ENCODE measurements around the gene FLT1.
A peak's percentile ranks its signal among the peaks of the same experiment; 100 is the strongest.

Gene FLT1

DNA sequence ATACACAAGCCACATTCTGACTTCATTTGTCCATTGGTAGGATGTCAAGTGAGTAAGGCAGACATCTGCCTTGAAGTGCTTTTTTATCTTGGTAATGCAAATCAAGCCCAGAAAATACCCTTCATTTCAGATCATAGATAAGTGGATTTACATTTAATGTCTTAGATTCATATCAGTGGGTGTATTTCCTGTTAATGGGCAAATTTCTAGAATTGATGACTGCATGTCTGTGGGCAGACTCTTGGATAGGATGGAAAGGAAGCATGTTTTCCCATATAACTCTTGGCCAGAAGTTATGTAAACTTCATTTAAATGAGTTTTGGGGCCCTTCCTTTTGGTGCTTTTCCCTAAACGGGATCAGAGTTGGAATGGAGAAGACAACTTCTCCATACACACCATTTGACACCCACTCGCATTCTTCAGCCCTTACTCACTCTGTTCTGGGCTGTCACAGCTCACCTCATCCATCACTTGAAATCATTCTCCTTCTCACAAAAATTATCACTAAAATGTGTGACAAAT is 154.6 kb downstream of the FLT1 start:
- DNase-seq = no peak

DNA sequence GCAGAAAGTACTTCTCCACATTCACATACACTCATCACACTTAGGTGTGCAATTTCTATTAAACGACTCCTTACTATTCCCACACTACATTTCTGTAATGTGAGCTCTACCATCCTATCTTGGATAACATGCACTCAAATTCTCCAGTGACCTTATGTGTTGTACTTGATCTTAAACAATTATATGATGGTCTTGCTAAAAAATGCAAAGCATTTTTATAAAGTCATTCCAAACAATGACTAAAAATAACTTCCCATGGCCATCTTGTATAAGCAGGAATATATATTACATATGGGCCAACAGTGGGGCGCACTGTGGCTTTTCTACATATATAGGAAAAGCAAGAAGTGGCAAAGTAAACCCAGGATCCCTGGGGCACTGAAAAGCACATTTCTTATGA is 155.5 kb downstream of the FLT1 start:
- no peak for DNase-seq

DNA sequence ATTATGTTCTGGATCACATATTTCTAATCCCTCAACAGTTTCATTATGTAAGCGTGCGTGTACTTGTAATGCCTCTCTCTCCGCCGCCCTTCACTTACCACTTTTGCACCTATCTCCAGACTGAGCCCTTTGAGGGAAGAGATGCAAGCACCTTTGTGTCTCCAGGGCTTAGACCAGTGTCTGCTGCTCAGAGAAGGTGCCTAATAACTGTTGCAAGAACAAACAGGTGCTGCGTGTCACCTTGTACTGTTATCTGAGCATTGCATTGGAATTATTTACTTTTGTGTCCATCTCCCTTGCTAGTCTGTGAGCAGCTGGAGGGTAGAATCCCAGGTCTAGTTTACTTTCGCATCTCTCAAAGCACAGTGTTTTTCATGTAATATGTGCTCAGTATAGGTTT is 156.2 kb downstream of the FLT1 start:
- DNase-seq = peak in 1 of 2 experiments; percentile 60

DNA sequence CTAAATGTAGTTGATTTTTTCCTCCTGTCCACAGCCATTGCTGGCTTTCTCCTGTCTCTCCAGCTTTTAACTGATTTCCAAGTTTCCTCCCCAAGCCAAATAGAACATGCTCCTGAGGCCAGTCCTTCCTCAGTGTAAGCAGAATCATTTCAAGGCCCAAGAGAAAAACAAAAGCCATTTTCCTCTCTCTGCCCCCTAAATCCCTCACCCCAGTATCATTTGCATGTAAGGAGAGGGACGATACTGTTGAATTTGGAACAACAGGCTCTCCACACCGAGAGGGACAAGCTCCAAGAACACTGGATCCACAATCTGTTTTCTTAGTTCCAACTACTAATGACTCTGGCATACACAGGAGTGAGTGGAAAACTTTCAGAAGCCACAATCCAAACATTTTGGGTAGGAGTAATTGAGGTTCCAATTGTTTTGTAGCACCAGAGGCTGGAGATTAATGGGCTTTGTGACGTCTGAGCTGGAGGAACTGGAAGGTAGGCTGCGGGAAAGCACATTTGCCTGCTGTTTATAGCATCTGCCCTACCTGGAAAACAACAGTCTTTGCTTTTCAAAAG is 156.8 kb downstream of the FLT1 start:
- peak; percentile 63 to 85 for DNase-seq

DNA sequence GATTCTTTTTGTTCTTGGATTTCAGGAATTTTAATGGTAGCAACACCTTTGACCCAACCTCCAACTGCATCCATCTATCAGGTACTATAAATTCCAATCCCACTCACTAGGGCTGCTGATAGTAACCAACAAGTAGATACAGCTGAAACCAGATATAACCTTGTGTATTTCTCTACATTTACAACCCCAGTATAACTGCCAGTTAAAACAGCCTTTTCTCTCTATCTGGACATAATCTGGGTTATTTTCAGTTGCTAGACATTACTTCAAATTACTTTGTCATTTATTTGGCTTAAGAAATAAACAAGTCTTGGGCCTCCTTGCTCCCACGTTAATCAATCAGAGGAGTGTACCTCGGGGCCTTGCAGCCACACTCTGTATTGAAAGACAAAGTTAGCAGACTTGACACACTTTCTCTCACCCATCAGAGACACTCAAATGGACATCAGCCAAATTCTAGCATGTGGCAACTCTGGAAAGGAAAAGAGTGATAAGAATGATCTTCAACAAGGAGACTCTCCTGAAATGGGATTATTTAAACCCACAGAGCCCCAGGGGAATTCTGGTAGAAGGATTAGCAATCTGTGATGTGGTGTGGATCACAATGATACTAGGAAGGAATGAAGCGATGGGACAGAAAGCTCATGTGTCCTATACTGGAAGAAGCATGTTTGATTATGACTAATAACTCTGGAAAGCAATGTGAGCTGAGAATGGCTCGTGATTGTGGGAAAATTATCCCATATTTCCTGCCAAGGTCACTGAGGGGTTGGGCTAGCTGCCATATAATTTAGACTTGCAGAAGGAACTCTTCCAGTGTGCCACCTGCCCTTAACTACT is 157.5 kb downstream of the FLT1 start:
- DNase-seq = no peak

DNA sequence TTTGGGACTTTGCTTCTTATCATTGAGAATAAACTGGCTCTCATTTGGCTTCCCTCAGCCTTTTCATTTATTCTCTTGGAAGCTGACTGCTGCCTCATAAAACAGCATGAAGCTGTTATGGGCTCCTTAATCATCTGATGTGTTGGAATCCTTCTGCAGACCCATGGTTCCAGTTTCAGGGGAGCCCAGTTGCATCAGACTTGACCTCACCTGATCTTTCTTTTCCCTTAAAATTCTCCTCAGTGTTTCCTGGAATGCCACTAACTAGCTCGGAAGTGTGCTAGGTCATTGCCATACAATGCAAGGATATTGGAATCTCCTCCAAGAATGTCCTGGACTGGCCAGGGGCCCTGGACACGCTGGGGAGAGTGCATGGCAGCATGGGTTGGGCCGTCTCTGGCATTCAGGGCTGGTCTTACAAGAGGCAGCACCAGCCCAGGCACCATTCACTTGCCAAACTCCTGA is 158.7 kb downstream of the FLT1 start:
- no peak for DNase-seq

DNA sequence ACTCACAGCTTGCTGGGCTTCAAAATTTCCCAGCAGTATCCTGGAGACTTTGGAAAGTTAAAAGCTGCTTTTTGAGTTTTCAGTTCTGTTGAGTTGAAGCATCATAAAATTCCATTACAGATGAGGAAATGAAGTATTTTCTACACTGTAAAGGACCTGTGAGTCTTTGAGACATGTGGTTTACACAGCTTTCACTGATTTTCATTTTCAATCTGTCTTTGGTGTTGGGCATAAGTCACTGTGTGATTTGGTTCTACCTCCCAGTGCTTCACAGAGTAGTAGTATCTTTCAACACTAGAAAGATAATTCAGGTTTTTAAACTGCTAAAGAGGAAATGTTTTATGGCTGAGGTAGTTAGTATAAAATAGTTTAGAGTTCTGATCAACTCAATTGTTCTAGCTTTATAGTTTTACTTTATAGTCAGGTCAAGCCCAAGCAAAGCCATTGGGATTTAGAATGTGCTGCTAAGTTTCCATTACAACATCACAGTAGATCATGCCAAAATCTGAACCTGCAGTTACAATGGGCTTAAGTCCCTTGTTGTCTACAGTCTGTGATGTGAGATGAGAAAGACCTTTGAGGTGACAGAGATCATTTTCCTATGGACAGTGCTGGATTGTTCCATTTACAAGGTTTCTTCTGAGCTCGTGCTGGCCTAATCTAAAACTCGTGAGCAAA is 161.6 kb downstream of the FLT1 start:
- DNase-seq = no peak

DNA sequence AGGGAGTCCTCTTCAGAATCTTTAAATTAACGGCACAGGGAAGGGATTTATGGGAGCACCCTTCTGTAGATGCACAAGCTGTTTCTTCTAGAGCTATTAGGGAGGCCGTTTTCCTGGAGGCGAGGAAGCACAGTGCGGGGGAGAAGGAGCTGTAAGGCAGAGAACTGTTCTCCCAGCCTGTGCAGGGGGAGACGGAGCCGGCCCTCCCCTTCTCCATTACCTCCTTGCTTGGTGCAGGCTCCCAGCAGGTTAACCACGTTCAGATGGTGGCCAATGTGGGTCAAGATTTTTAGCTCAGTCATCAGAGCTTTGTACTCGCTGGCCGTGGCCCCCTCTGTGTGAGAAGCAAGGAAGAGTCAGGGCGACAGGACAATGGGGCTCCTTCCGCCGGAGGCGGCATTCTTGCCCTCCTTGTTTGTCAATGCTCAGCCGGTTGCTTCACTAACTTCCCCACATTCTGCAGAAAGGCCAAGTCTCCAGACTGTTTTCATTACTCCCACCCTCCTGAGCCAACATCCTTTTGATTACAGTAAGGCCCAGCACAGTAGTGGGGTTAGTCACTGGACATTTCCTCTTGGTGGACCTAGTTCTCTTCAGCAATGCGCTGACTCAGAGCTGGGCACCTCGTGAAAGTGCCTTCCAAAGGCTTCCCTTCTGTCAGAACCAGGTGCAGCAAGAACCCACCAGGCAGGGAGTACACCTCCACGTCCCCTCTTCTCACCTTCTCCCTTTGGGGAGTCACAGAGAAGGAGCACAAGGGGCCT is 165.4 kb downstream of the FLT1 start:
- DNase-seq = no peak

DNA sequence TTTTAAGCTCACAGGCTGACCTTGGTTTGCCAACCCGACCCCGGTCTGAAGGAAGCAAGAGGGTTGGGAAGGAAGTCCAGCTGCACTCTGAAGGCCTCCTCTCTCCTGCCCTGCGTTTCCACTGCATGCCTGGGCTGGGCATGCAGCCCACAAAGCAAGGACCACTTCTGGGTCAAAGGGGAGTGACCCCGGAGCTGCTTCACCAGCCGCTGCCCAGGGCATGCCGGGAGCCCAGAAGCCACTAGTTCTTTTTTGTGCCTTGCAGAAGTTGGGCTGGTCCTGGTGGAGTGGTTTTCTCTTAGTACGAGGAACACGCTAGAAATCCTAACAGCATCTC is 166.7 kb downstream of the FLT1 start:
- DNase-seq = no peak

DNA sequence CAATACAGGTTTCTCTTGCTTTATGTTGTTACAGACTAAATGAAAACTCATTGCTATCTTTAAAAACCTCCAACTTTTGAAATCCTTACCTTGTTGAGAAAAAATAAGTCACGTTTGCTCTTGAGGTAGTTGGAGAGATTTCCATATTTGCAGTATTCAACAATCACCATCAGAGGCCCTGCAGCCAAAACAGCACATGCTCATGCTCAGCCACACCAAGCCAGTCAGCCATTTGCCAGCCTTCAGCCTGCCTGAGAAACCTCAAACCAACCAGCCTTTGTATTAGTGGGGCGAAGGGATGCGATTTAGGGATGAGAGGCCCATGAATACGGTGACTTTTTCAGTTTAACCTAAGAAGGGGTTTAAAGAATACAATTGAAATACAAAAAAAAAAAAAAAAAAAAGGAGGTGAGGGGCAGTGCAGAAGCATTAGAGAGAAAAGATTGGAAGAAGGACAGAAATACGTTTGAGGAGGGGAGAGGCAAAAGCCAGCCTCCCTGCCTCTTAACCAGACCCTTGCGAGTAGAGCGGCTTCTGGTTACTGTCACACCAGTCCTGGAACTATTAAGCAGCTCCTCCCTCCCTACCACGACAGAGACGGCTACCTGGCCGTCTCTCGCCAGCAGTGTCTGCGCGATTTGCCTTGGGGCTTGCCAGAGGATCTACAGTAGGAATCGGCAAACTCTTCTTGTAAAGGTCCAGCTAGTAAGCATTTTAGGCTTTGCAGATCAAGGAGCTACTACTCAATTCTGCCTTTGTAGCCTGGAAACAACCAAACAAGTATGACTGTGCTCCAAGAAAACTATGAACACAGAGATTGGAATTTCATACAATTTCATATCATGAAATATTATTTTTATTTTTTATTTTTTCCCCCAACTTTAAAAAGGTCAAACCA is 167.3 kb downstream of the FLT1 start:
- no peak for DNase-seq

DNA sequence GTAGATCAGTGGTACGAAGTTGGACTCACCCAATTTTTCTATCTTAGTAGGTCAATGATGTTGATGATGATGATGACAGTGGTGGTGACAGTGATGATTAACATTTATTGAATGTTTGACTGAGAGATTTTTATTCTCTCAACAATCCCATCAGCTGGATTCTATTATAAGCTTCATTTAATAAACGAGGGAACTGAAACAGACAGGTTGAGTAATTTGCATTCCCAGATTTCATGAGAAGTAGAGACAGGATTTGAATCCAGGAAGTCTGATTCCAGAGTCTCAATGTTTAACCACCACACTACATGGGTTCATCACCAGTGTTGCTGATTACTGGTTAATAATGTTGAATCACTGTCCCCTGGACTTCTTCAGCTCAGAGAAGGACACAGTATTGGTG is 168.9 kb downstream of the FLT1 start:
- DNase-seq = no peak

DNA sequence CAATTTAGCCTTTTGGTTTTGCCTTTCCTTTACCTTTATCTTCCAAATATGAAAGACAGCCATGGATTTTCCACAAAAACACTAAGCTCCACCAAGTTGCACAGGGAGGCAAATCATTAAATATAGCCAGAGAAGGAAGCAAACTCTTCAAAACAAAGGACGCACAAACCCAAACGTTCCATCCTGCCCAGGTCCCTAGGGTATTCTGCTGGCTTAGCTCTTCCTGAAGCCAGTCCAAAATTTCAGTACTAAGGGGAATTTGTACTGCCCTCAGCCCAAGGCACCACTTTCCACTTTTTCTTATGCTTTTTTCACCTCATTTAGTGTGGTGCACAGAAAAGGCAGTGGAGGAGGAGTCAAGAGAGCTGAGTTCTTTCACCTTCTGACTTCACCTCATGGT is 169.9 kb downstream of the FLT1 start:
- no peak for DNase-seq

DNA sequence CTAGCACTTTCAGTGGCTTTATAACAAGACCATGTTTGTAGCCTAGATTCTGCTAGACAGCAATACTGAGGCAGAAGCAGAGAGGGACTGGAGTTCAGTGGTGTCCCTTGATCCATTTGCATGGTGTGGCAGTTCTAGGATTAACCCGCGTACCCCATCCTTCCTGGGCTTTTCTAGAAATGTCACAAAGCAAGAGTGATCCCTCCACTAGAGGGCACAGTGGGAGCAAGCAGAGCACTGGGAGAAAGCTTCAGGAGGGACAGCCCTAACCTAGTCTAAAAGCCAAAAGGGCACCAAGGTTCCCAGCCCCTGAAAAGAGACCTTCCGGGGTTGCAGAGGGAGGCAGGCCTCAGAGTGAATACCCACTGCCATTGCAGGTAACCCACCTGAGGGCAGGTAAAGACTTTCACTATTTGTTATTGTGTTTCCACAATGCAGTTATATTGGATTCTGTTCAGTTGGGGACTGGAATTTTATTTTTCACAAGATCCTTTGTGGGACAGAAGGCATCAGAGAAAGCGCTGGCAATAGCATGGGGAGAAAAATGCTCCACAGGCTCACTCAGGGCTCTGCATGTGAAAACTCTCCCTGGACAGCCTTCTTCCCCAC is 170.6 kb downstream of the FLT1 start:
- DNase-seq = peak; percentile 85 to 93

DNA sequence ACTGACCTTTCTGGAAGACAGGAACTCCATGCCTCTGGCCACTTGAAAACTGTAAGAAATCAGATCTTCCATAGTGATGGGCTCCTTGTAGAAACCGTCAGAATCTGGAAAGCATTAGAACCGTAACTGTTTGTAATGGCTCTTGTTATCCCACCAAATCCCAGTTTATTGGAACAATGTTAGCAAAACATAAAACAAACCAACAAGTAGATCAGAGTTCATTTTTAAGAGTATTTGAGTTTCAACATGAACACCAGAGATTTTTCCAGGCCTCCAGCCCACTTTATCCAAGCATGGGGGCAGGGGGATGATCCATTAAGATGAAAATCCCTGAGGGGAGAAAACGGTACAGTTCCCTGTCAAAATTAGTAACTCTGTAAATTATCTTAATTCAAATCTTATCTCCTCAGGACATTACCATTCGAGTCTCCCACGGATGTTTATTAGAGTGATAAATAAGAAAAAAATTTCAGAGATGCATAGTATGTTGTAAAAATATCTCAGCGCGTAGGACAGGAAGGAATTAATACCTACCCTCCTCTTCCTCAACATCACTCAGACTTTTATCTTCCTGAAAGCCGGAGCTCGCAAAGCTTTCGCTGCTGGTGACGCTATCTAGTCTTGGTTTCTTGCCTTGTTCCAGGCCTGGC is 172.5 kb downstream of the FLT1 start:
- no peak for DNase-seq

DNA sequence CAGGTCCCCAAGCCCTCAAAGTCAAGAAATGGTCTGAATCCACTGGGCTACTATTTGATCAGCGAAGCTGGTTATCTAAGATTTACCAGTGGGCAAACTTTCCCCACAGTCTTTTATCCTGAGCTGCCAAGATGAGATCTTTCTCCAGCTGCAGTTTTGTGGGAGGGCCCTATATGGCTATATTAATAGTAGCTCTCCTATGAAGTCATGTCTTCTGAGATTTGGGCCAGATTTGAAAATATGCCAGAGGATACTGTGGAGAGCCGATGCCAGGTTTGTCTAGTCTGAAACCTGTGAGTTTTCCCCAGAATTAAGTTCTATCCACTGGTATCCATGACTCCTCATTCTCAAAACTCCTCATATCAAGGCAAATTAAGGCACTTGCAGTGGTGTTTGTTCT is 173.2 kb downstream of the FLT1 start:
- no peak for DNase-seq

DNA sequence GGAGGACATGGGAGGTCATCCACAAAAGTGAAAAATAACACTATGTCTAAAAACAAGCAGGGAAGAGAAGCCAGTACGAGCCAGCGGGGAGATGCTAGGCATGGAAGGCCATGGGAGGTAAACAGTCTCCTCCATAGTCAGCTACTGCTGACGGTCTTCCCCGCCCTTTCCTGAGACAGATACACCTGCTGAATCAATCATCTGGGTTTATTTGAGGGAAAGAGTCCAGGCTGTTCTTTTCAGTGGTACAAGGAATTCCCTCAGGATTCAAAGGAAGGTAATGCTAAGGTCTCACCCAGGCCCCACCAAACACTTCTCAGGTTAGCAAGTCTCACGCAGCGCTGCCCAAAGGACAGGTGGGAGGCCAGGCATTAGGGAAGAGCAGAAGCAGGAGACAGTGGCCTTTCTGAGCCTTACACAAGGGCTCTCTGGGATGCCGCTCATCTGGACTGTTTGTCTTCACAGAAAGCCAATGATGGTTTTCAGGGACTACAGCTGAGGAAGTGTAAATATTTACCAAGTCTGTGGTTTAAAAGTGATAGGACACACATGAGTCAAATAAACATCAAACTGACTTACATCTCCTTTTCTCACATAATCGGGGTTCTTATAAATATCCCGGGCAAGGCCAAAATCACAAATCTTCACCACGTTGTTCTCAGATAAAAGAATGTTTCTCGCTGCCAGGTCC is 173.9 kb downstream of the FLT1 start:
- peak; percentile 36 to 50 for DNase-seq

DNA sequence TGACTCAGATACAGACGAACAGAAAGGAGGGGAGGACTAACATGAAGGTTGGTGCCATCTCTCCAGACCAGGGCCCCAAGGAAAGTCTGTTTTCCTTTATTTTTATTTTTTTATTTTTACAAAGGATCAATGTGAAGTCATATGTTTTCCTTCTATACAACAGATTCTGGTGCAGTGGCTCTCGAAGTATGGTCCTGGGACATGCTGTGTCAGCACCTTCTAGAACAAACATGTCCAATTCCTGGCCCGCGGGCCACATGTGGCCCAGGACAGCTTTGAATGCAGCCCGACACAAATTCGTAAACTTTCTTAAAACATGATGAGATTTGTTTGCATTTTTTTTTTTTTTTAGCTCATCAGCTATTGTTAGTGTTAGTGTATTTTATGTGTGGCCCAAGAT is 174.7 kb downstream of the FLT1 start:
- no peak for DNase-seq

DNA sequence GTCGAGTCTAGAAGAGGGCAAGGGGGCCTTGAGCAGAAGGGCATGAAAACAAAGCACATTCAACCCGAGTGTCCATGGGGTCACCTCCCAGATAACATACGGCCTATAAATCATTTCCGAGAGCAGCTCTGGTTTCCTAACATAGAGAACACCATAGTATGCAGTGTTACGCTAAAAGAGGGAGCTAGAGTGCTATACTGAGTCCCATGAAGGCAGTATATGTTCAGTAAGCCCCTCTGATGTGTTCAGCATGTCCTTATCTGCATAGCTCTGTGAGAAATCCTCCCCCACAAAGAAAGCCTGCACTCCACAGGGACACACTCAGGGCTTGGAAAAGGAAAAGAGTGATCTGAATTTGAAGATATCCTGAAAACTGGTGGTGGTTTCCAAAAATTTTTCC is 175.4 kb downstream of the FLT1 start:
- no peak for DNase-seq

DNA sequence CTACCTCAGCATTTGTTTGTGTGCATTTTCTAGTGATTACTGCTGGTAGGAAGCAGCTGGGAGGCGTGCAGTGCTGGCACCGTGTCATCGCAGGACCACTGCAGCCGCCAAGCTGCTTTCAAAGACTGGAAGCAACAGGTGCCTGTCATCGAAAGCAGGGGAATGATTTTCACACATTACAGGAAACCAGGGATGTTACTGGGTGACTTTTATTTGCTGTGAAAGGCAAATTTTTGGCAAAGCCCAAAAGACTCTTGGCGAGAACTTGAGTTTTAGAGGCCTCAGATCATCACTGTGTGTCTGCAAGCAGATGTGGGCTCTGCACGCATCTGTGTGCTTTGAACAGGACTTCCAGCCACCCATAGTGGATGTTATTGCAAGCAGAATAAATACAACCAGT is 176.4 kb downstream of the FLT1 start:
- no peak for DNase-seq

DNA sequence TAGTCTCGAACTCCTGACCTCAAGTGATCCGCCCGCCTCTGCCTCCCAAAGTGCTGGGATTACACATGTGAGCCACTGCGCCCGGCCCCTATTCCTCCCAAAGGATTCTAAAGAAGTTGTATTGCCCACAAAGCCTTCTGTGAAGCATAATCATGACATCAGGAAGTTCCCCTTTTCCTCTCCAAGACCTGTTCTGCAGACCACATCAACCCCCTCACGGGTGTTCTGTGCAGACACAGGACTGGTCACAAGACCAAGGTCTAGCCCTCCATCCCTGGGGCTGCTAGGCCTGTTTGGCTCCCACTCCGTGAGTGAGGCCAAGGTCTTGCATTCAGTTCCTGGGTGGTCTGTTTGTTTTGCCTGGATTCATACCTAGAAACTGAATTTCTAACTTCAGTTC is 178.1 kb downstream of the FLT1 start:
- DNase-seq = no peak

DNA sequence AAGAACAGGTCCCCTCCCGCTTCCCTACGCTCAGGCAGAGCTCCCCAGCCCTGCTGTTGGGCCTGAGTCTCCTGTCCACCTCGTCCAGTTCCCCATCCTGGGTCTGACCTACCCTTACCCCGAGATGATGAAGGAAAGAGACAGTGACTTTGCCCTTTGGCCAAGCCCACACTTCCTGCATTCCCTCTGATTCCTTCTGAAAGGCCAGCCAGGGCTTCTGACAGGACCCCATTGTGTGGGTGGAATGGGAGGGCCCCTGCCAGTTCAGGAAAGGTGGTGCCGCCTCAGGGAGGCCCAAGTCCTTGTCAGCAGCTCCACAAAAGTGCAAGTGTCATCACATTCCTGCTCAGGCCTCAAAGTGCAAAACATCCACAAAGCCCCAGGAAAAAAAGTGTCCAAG is 178.8 kb downstream of the FLT1 start:
- DNase-seq = no peak
